SK-N-MC (cell line): Measurements from ENCODE around the gene GPSM3.
"Not testable (repeated sequence)": the region's sequence is repeated elsewhere in the genome, so short reads cannot be mapped to it uniquely, and the experiment has no call there.

Source experiments
- DNase-seq: peaks from one replicate; pipeline ENCODE4 v3.0.0-alpha.2; 2011; ENCODE audit warnings: low read depth, low spot score
- H3K27ac ChIP-seq: fragments of 200-600 bp; sonication (generic); 2 replicates; pipeline ENCODE4 v1.5.1; 2016; ENCODE audit warnings: mixed run types
- H3K36me3 ChIP-seq: fragments of 200-600 bp; sonication (generic); 2 replicates; pipeline ENCODE4 v1.6.1; 2017; ENCODE audit warnings: antibody characterized with exemption, low read length, mixed read lengths; ENCODE audit not compliant: insufficient read depth
- H3K4me3 ChIP-seq: fragments of 200-600 bp; sonication (generic); 2 replicates; pipeline ENCODE4 v1.5.1; 2016
- H3K9ac ChIP-seq: fragments of 200-600 bp; sonication (generic); 2 replicates; pipeline ENCODE4 v1.8.0; 2017; ENCODE audit warnings: mixed run types, mixed read lengths; ENCODE audit not compliant: insufficient read length
- H3K9me3 ChIP-seq: fragments of 200-600 bp; sonication (generic); 2 replicates; pipeline ENCODE4 v1.6.1; 2017; ENCODE audit warnings: low read depth, mild to moderate bottlenecking, antibody characterized with exemption, low read length, moderate library complexity, mixed read lengths
- EZH2 ChIP-seq: fragments of 200-600 bp; sonication (generic); IDR thresholded peaks from one replicate; pipeline ENCODE4 v1.6.1; 2017; ENCODE audit warnings: antibody characterized with exemption
- FOXP2 ChIP-seq: optimal IDR thresholded peaks from 2 replicates; pipeline ENCODE3; 2011; ENCODE audit warnings: mild to moderate bottlenecking, moderate library complexity; ENCODE audit not compliant: insufficient read depth; ENCODE audit errors: extremely low read length, control extremely low read depth
- POLR2AphosphoS5 ChIP-seq: IDR thresholded peaks from 2 replicates; pipeline ENCODE4 v1.6.1; 2012; ENCODE audit warnings: mild to moderate bottlenecking, low read depth, low read length, borderline replicate concordance

Gene GPSM3

DNA sequence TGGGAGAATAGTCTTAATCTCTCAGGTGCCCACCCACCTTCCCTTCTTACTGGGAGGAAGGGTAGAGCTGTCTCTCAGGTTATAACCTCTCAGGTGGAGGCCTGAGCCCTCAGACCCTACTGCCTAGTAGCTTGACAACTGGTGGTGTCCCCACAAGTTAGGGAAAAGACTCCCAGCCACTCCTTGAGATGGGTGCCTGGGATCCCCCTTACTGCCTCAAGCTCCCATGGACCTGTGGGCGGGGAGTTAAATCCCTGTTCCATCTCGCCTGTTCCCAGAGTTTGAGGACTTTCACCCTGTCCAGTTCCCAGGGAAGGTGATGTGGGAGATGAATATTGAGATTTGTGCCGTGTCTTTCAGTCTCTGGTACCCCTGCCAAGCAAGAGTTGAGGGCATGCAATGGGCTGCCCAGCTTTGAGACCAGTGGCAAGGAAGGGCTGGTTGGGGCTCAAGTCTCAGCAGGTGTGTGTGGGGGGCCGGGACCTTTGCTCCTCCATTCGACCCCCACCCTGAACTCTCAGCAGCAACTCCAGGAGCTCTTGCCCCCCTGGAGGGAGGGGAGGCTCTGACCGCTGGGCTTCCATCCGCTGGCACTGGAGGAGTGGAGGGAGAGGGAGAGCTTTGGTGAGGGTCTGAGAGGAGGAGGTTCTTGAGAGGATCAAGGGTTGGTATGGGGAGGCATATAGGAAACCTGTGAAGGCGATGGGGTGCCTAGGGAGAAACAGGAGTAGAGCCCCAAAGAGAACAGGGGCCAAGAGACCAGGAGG is 1.3 kb downstream of the GPSM3 start:
- TF ChIP-seq EZH2, result no peak
- no peak for TF ChIP-seq FOXP2
- no peak for TF ChIP-seq POLR2AphosphoS5
- peaks cover 21% of the 10 kb centered on the region for H3K36me3 ChIP-seq
- no peaks in the 10 kb centered on the region for H3K9me3 ChIP-seq
- H3K9ac ChIP-seq, result peak overlapping the region; percentile 66
- H3K27ac ChIP-seq, result peak overlapping the region; percentile 97
- no peak for DNase-seq
- peak overlapping the region; percentile 87 for H3K4me3 ChIP-seq

DNA sequence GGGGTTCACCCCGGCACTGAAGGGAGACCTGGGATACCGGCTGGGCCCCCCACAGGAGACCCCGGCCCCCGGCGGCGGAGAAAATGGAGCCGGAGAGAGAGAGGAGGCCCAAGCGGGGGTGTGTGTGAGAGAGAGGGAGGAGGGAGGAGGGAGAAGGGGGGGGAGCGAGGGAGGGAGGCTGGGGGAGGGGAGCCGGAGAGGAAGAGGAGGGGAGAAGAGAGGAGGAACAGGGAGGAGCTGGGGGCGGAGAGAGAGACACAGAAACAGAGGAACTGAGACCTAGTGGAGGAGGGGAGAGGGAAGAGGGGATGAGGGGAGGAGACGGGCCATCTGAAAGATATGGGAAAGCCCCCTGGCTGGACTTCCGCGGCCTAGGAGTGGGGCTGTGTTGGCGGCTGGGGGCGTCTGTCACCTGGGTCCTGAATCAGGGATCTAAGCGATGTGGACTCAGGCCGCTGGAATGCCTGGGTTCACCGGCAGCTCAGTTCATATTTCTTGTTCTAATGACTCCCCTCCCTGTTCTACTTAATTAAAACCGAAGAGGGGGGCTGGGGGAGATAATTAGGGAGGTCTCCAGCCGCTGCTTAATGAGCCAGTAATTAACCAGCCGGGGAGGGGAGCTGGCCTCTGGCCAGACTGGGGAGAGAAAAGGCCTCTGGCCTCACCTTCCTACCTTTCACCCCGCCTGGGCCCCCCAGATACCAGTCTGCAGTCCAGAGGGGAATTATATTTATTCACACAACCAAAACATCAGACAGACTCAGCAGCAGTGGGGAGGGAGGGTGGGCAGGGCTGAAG is 2.2 kb downstream of the GPSM3 start, which contains the start of gene PBX2:
TSS of gene PBX2 (minus strand) at position 149 of the 798 bp plus-strand sequence. CDS start 287 bp downstream, outside the sequence.
- Histone ChIP-seq H3K27ac (peak within 1 kb of the TSS; percentile 97), H3K36me3 (peaks cover 21% of the 10 kb centered on the region), H3K4me3 (peak within 1 kb of the TSS; percentile 87), H3K9me3 (no peaks in the 10 kb centered on the region), H3K9ac (peak within 1 kb of the TSS; percentile 90)
- peak; percentile 63 for TF ChIP-seq POLR2AphosphoS5
- TF ChIP-seq FOXP2, result no peak
- DNase-seq, result peak; percentile 79

DNA sequence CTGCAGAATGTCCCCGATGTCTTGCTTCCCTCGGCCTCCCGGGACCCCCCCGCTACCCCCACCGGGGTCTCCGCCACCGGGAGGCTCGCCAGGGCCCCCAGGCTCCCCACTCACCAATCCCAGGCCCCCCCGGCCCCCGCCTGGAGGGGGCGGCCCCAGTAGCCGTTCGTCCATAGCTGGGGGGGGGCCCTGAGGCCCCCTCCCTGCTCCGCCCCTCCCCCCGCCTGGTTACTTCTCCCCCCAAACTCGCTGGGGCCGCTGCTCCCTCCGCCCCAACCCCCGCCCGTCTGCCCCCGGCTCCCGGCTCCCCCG is 2.7 kb downstream of the GPSM3 start:
- H3K27ac ChIP-seq, result peak overlapping the region; percentile 87
- H3K36me3 ChIP-seq, result peaks cover 21% of the 10 kb centered on the region
- peak overlapping the region; percentile 90 for H3K9ac ChIP-seq
- no peaks in the 10 kb centered on the region for H3K9me3 ChIP-seq
- peak overlapping the region; percentile 87 for H3K4me3 ChIP-seq
- DNase-seq, result no peak
- no peak for TF ChIP-seq POLR2AphosphoS5
- no peak for TF ChIP-seq EZH2
- TF ChIP-seq FOXP2, result no peak

DNA sequence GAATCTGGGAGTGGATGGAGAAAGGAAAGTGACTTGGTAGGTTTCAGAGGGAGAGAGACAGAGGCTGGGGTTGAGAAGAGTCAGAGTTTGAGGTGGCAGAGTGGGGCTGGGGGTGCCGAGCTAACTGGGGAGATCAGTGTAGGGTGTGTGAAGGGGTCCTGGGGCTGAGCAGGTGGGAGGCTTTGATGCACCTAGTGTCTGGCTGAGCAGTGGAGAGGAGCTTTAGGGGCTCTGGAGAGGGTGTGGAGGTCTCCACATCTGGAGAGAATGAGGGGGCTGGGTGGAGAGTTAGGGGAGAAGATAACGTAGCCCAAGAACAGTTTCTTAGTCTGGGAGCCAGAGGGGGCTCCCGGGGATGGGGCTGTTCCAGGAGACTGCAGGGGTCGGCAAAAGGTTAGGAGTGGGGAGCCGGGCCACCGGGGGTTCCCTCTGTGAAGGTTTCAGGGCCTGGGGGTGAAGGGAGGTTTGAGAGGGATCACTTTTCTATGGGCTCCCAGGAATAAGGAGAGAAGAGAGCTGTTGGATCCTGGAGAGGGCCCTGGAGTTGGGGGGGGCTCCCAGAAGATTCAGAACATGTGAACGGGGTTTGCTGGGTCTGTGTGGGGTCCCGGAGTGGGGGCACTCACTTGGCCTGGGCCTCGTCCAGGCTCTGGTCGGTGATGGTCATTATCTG is 3.2 kb downstream of the GPSM3 start:
- Histone ChIP-seq H3K9me3 (no peaks in the 10 kb centered on the region), H3K9ac (peak overlapping the region; percentile 90), H3K27ac (peak overlapping the region; percentile 87), H3K36me3 (peaks cover 21% of the 10 kb centered on the region), H3K4me3 (peak overlapping the region; percentile 87)
- TF ChIP-seq EZH2 (no peak), POLR2AphosphoS5 (no peak), FOXP2 (no peak)
- DNase-seq, result no peak

DNA sequence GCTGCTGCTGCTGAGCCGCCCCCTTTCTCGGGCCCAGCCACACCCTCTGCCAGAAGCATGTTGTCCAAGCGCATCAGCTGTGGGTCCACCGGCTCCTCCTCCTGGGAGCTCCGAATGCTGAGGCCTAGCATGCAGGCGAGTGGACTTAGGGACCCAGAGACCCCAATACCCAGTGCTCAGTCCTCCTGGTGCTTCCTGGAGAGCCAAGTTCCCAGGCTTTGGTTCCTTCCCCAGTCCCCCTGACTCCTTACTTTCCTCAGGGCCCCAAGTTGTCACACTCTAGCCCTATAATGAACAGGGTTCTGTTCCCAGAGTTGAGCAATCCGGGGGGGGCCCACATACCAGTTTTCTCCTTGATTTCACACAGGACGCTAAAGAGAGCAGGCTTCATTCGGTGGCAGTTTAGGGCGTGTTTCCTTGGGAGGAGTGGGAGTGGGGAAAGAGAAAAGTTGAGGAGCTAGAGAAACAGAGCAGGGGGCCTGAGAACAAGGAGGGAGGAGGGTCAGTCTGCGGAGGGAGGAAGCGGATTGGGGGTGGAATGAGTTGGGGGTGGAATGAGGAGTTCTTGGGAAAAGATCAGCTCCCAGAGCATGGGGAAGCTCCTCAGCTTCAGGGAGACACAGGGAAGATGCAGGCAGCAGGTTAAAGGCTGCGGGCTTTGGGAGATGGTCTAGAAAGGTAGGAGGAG is 3.9 kb downstream of the GPSM3 start:
- H3K9me3 ChIP-seq, result no peaks in the 10 kb centered on the region
- peaks cover 24% of the 10 kb centered on the region for H3K36me3 ChIP-seq
- TF ChIP-seq FOXP2, result no peak
- no peak; the same call in 1 of the 2 replicates for TF ChIP-seq POLR2AphosphoS5
- TF ChIP-seq EZH2, result no peak
- H3K4me3 ChIP-seq, result peak overlapping the region; percentile 87
- peak overlapping the region; percentile 90 for H3K9ac ChIP-seq
- DNase-seq, result no peak
- peak overlapping the region; percentile 87 for H3K27ac ChIP-seq

DNA sequence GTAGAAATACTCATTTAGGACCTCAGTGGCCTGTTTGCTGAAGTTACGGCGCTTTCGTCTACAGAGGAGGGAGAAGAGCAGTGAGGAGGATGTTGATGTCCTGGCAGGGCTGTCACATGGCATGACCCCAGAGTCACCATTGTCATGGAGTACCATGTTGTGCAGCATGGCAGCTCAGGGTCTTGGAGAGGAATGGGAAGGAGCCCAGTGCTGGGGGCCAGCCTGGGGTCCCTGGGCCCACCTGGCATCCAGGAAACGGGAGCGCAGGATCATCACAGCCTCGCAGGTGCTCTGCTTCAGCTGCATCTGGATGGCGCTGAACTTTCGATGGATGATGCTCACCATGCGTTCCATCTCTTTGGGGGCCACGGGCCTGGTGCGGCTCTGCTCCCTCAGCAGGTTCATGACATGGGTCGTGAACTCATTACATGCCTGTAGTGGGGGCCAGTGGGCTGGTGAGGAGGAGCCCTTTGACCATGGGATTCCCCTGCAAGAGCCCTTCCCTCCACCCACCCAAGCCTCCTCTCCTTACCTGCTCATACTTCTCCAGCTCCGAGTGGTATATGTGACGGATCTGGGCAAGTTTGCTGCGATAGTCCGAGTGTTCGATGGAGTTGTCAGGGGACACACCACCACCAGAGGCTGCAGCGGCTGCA is 4.6 kb downstream of the GPSM3 start:
- DNase-seq, H3K27ac ChIP-seq, H3K9me3 ChIP-seq: not testable (repeated sequence)
- H3K4me3 ChIP-seq, result peak overlapping the region; percentile 87; the same call in 1 of the 2 replicates
- H3K9ac ChIP-seq, result peak overlapping the region; percentile 90
- H3K36me3 ChIP-seq, result peaks cover 30% of the 10 kb centered on the region

DNA sequence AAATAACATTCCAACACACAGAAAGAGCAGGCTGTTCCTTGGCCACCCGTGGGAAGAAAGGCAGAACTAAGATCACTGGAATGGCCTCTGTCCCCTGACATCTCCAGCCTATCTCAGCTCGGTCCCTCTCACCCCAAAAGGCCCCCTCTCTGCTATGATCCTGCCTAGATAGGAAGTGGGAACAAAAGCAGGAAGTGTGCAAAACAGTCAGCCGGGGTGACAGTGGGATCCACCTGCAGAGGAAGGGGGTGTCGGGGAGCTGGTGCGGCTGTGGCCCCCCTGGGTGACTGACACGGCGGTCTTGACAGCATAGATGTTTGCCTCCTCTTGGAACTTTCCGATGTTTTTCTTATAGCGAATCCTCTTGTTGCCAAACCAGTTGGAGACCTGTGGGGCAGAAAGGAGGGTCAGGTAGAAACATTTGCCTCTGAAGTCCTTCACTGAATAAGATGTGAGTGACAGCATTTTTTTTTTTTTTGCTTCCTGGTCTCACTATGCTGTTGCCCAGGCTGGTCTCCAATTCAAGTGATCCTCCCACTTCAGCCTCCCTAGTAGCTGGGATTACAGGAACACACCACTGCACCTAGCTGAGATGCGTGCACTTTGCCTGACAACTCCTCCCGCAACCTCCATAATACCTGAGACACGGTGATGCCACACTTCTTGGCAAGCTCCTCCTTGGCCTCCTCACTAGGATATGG is 5.3 kb downstream of the GPSM3 start:
- peak overlapping the region; percentile 20 for H3K9ac ChIP-seq

DNA sequence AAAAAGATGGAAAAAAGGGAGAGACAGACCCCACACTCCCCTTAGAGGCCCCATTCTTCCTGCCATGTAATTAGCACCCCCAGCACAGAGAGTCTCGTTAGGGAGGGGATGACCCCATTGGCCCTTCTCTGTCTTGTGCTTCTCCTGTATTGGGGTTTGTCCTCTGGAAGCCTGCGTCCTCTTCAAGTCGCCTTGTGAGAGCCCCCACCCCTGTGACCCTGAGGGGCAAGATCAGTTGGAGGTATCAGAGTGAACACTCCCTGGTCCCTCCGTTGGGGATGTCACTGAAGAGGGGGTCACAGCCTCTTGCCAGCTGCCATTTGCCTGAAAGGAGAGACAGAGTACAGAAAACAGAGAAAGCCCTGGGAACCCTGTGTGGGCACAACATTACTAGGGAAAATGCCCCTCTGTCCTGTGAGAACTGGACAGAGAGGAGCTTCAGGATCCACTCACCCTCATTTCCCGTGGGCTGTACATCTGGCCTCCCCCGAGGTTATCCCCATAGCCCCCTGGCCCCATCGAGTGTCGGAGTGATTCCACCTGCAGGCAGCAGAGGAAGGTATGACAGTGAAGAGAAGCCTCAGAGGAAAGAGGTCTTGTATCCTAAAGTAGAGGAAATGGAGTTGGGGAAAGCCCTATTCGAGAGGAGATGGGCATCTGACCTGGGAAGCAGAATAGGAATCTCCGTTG is 6.1 kb downstream of the GPSM3 start:
- Histone ChIP-seq H3K27ac (peak overlapping the region; percentile 62), H3K36me3 (peaks cover 37% of the 10 kb centered on the region), H3K9ac (peak overlapping the region; percentile 20)
- DNase-seq, H3K4me3 ChIP-seq, H3K9me3 ChIP-seq: not testable (repeated sequence)

More for the DNA sequence above, 5.3 kb downstream of the GPSM3 start:
- Histone ChIP-seq H3K9me3 (no peaks in the 10 kb centered on the region), H3K4me3 (no peak overlapping the region), H3K36me3 (peaks cover 36% of the 10 kb centered on the region), H3K27ac (peak overlapping the region; percentile 62)
- DNase-seq, result no peak
- no peak for TF ChIP-seq POLR2AphosphoS5
- no peak for TF ChIP-seq FOXP2
- TF ChIP-seq EZH2, result no peak

DNA sequence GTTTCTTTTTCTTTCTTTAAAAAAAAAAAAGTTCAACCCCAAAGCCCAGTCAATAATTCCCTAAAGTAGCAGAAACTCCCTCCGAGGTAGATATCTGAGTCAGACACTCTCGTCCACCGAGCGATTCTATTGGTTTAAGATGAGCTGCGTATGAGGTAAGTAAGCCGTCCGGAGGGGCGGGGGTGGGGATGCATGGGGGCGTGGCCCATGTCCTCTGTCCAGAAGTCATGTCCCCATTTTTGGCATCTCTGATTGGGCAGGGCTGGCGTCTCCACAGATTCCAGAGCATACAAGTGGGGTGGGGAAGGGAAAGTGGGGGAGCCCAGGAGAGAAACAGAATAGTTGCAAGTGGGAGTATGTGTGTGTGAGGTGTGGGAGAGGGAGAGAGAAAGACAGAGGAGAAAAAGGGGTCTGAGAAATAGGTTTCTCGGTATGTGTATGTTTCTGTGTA is 6.7 kb downstream of the GPSM3 start:
- not testable (repeated sequence) for H3K9me3 ChIP-seq, H3K9ac ChIP-seq, DNase-seq, H3K27ac ChIP-seq, H3K4me3 ChIP-seq
- peaks cover 43% of the 10 kb centered on the region for H3K36me3 ChIP-seq
